NCI-H526 (cell line): ENCODE data around the gene HOPX.
"Not testable (repeated sequence)": the region's sequence is repeated elsewhere in the genome, so short reads cannot be mapped to it uniquely, and the experiment has no call there.

Experiments used
- DNase-seq, 2 experiments: peaks; one replicate each; lab custom pipeline; 2025; lab: John Stamatoyannopoulos, UW

Gene HOPX

DNA sequence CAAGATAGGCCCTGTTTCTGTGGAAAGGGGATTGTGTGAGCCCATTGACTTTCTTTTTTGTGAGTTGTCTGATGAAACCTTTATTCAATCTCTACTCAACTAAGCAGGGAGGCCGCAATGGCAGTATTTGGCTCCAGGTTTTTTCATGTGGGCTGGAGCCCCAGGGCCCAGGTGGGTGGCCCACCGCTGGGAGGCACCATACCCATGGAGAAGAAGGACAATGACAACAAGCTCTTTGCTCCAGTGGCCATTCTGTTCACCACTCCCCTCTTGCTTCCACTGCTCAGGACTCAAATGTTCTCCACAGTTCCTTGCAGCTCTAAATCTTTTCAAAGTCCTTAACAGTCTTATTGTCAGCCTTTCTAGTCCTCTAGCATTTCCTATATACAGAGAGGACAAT is 54.1 kb downstream of the HOPX start:
- DNase-seq, result no peak

DNA sequence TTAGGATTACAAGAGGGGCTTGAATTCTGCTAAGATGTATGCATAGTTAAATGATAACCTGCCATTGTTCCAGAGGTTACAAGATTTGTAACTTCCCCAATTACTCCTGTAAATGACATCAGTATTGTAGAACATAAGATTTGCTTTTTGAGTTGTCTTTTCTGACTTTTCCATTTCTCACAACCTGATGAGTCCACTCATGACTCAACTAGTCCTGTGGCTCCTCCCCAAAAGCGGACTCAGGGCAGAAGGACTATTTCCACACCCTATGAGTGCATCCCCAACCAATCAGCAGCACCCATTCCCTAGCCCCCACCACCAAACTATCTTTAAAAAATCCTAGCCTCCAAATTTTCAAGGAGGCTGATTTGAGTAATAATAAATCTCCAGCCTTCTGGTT is 54.7 kb downstream of the HOPX start:
- DNase-seq, result no peak

DNA sequence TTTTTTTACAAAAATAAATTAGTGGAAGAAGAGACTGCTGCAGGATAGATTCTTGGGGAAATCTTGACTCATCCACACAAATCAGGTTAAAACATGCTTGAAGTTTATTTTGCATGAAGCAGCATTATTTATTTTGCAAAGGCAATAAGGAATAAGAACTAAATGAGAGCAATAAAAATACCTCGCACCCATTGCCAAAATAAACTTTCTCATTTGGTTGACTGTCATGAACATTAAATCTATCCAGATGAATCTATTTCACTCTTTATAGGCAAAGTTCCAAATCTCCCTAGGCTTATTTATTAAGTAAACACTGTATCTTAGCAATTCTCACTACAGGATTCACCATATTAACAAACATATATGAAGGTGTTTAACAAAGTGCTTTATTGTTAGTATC is 58.9 kb downstream of the HOPX start:
- DNase-seq, result no peak

- DNase-seq, result no peak
These were observed 61.3 kb downstream of the HOPX start for GRCh38 chr4:56619816-56620215.

DNA sequence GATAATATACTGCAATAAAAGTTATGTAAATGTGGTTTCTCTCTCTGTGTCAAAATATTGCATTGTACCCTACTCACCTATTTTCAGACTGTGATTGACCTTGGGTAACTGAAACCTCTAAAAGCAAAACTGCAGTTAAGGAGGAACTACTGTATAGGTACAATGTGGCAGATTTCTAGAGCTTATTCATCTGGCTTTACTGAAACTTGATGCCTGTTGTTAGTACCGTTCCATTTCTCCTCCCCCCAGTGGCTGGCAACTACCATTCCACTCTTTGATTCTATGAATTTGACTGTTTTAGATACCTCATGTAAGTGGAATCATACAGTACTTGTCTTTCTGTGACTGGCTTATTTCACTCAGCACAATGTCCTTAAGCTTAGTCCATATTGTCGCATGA is 61.9 kb downstream of the HOPX start:
- DNase-seq, result no peak

GRCh38 chr4:56618734-56619133 is 62.4 kb downstream of the HOPX start:
- no peak for DNase-seq

GRCh38 chr4:56613101-56613862 is 67.8 kb downstream of the HOPX start:
- no peak for DNase-seq

DNA sequence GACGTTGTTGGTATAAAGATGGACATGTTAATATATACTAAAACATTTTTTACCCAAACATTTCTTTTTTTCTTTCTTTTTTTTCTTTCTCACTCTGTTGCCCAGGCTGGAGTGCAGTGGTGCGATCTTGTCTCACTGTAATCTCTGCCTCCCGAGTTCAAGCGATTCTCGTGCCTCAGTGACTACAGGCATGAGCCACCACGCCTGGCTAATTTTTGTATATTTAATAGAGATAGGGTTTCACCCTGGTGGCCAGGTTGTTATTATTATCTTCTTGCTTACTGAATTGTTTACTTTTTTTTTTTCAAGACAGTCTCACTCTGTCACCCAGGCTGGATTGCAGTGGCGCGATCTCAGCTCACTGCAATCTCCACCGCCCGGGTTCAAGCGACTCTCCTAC is 68.8 kb downstream of the HOPX start:
- DNase-seq, result no peak

DNA sequence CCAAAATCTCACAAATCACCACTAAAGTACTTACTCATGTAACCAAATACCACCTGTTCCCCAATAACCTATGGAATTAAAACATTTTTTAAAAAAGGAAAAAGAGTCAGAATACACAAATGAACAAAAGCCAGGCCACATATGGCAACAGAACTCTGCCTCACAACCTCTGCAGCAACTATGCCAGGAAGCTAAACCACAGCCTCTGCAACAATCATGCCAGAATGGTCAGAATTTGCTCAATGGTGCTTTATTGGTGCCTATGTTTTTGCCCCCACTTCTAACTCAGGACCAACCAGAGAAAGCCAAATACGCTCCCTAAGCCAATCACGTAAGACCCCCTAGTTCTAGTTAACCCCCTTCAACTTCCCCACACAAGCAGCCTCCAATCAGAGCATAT is 69.6 kb downstream of the HOPX start:
- no peak for DNase-seq

- not testable (repeated sequence) for DNase-seq
These were observed 70.9 kb downstream of the HOPX start for GRCh38 chr4:56610170-56610569.

DNA sequence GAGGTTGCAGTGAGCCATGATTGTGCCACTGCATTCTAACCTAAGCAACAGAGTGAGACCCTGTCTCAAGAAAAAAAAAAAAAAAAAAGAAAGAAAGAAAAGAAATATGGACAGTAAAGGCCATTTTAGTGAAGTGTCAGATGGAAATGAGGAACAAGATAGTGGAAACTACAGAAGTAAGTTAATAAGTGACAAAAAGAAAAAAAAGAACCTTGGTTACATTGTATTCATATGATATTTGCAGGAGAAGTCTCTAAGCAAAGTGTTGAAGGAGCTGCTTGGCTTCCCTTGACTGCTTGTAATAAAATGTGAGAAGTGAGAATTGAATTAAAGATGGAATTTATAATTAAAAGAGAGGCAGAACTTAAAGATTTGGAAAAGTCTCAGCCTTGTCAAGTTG is 73.2 kb downstream of the HOPX start:
- DNase-seq, result no peak

DNA sequence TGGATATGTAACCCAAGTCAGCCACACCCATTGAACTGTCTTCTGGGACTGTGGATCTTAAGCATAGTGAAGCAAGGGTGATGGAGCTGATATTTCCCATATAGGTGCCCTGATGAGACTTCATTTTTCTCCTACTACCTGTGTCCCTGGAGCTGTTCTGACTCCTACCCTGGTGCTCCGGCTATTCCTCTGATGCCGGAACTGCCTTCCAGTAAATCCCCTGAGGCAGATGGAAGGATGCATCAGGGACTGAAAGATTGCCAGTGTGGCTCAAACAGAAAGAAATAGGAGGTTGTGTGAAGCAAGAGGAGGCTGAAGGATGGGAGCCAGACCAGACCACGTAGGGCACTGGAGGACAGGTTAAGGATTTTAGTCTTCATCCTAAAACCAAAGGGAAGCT is 74.7 kb downstream of the HOPX start:
- DNase-seq, result no peak

DNA sequence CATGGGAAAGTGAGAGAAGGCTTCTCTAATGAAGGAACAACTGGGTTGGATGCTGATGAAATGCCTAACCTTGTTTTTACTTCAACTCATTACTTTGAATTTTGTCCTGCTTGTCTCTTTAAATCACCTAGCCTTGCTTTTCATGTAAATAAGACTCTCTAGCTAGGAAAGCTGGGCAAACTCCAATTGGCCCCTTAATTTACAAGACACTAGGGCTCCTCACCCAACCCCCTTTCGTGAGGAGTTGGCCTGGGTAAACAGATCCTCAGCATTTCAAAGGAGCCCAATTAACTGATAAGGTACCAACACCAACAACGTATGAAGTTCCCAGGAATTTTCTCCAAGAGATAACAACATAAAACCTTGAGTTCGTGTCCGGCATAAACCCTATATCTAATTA is 75.6 kb downstream of the HOPX start:
- not testable (repeated sequence) for DNase-seq

- DNase-seq, result no peak
These were observed 77.8 kb downstream of the HOPX start for GRCh38 chr4:56603297-56603696.
